NCI-H446 (cell line): Measurements from ENCODE around the gene DHX36.

Source experiments
- DNase-seq, 2 experiments: peaks; one replicate each; lab custom pipeline; 2025; lab: John Stamatoyannopoulos, UW

The DHX36 gene, protein sequence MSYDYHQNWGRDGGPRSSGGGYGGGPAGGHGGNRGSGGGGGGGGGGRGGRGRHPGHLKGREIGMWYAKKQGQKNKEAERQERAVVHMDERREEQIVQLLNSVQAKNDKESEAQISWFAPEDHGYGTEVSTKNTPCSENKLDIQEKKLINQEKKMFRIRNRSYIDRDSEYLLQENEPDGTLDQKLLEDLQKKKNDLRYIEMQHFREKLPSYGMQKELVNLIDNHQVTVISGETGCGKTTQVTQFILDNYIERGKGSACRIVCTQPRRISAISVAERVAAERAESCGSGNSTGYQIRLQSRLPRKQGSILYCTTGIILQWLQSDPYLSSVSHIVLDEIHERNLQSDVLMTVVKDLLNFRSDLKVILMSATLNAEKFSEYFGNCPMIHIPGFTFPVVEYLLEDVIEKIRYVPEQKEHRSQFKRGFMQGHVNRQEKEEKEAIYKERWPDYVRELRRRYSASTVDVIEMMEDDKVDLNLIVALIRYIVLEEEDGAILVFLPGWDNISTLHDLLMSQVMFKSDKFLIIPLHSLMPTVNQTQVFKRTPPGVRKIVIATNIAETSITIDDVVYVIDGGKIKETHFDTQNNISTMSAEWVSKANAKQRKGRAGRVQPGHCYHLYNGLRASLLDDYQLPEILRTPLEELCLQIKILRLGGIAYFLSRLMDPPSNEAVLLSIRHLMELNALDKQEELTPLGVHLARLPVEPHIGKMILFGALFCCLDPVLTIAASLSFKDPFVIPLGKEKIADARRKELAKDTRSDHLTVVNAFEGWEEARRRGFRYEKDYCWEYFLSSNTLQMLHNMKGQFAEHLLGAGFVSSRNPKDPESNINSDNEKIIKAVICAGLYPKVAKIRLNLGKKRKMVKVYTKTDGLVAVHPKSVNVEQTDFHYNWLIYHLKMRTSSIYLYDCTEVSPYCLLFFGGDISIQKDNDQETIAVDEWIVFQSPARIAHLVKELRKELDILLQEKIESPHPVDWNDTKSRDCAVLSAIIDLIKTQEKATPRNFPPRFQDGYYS

DNA sequence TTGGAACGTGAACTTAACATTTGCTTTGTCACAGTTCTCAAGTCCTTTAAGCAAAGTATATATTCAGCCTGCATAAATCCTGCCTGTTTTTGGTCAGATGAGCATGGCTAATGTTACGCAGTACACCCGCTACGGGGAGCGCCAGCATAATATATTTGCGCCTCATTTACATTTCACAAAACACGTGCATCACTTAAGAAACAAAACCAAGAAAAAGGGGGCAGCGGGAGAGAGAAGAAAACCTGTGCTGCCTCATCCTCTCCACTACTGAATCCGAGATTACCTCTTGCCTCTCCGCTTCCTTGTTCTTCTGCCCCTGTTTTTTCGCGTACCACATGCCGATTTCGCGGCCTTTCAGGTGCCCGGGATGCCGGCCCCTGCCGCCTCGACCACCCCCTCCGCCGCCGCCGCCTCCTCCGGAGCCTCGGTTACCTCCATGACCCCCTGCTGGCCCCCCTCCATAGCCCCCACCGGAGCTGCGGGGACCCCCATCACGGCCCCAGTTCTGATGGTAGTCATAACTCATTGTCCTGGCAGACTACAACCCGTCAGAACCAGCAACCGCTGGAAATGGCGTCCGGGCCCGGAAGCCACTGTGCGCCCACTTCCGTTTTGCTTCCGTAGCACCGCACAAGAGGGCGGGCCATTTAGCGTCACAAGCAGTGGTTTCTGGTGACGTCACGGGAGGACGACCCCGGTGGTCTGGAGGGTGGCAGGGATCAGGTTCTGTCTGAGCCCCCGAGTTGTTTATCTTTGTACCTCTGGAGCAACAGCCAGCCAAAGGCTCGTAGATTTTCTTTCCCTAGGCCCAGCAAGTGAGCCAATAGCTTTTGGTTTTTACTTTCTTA lies at the start of gene DHX36:
TSS of gene DHX36 (minus strand) at position 597 of the 848 bp plus-strand sequence. CDS start at position 526, 71 bp downstream.
- DNase-seq: peak; percentile 86 to 95

DNA sequence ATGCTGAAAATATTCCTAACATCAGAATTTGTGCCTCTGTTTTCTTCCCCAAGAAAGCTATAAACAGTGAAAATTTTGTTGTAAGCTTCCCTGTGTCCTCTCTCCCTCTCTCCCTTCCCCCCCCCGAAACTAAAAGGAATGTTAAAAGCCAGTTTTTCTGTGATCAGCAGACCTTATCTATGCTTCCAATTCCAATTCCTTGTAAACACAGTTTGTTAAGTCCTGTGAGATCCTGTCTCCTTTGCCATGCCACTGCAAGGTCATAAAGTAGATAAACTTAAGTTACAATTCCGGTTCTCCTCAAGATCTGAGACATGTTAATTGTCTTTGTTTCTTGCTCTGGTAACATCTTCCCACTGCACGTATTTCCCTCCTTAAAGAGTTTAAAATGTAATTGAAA lies 42.9 kb upstream of the DHX36 start:
- DNase-seq: no peak

DNA sequence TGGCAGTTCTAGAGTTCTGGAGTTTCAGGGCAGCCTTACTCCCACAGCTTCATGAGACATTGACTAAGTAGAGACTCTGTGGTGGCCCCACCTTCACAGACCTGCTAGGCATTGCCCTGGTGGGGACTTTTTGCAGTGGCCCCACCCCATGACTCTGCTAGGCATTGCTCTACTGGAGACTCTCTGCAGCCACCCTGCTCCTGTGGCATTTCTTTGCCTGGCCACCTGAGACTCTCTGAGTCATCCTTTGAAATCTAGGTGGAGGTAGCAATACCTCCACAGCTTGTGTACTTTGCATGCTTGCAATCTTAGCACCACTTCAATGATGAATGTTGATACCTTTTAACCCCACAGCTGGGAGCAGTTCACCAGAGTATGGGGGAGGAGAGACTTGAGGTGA lies 40.6 kb upstream of the DHX36 start:
- no peak for DNase-seq

DNA sequence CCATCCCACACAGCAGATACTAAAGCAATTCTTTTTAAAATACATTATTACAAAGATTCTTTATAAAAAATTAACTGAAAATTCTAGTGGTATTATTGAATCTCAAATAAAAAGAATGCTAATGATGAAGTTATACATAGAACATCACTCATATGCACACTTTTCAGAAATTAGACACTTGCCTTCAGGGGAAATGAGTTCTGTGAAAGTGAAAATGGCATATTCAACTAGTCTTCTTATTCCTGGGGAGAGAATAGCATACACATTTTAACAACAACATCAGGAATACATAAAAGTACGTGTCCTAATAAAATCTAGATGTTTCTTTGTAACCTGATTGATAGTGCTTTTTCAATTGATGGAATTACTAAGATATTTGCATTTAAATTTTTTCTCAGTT lies 36.8 kb upstream of the DHX36 start:
- no peak for DNase-seq

DNA sequence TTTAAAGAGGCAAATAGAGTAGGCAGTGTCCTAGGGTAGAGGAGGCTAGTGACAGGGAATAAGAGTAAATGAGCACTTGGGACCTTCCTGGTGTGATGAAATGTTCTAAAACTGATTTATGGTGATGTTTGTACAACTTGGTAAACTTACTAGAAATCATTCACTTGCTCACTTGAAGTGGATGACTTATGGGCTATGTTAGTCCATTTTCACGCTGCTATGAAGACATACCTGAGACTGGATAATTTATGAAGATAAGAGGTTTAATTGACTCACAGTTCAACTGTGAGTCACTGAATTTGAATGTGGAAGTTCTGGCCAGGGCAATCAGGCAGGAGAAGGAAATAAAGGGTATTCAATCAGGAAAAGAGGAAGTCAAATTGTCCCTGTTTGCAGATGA lies 31.7 kb upstream of the DHX36 start:
- DNase-seq: no peak

DNA sequence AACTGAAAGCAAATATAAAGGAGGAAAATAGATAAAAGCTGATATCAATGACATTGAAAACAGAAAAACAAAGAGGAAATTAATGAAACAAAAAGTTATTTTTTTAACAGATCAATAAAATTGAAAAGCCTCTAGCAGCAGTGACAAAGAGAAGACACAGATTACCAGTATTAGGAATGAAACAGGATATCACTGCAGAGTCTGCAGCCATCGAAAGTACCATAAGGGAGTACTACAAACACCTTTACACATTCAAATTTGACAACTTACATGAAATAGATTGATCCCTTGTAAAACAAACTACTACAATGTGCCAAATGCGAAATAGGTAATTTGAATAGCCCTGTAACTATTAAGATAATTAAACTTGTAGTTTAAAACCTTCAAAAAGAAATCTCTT lies 24.9 kb upstream of the DHX36 start:
- DNase-seq: no peak

DNA sequence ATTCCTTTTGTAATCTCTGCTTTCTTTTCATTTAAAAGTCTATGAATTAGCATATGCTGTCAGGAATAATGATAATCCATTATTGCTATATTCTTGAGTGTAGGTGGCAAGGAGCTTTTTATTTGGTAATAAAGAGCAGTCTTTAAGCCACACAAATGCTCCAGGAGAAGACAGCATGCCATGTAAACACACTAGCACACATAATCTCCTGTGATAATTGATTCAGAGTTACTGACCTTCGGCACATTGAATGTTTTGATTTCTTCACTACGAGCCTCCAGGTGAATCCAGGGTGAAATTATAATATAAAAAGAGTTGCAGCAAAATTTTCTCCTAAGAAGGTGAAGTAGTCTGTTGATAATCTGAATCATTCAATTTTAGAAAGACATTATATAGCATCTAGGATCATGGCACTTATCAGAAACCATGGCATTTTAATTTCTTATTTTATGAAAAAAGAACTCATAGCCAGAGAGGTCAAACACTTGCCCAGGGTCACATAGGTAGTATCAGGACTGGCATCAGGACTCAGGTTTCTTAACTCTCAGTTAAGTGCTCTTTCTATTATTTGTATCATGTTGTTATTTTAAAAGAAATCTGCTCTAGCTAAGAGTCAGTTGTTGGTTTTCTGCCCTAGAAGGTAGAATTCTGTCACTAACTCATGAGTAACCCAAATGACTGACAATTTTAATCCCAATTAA lies 21.3 kb upstream of the DHX36 start:
- no peak for DNase-seq

DNA sequence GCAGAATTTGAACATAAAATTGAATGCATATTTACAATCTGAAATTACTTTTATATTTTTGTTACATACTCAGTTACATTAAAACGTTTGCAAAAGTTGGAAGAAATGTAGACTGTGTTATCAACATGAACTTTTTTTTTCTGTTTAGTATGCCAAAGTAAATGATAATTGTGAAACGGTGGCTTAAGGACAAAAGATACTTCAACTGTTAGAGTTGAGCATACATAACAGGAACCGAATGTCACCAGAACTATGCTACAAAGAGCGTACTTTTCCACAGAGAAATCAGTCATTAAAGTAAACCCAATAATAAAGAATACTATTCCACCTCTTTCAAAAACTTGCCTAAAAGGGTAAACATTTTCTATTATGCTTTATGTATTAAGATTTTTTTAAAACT lies 14.3 kb upstream of the DHX36 start:
- no peak for DNase-seq

DNA sequence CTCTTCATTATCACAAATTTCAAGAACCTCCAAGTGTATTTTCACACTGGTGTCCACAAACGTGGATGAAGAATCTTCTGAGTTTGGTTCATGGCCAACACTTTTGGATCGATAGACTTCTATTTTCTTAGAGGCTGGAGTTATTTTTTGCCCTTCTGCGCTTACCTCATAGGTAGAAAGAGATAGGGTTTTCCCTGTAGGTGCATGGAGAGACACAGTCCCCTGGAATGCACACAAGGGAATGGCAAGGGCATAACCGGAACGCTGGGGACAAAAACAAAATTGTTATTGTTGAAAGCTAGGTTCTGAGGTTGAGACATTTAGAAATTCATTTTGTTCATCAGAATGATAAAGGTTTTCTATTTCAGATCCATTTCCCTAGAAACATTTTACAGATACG lies 13.7 kb upstream of the DHX36 start:
- DNase-seq: no peak

DNA sequence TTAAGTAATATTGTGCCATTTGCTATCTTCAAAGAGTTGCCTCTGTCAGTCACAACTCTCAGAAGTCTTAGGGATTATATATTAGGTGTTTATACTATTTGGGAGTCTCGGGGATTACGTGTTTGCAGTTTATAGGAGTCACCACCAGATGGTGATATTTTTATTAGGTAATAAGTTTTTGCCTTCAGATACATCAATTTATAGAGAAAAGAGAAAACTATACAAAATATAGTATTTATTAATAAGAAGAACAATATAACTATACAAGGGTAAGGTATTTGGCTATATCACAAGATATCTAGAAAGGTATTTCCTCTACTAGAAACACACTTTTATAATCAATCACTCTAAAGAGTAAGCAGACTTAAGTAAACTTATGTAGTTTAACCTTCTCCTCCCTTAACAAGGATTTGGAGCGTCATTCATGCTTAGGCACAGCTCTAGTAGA lies 10.7 kb upstream of the DHX36 start:
- peak; percentile 33 to 42 for DNase-seq

DNA sequence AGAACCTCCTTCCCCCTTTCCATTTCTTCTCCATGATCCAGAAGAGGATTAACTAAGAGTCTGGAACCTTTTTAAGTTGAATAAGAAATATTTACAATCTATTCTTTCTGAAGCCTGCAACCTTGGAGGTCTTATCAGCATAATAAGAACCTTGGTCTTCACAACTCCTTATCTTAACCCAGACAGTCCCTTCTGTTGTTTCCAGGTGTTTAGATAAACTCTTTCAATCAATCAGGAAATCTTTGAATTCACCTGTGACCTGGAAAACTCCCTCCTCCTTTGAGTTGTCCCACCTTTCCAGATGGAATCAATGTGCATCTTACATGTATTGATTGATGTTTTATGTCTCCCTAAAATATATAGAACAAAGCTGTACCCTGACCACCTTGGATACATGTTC lies 3.6 kb upstream of the DHX36 start:
- no peak for DNase-seq

DNA sequence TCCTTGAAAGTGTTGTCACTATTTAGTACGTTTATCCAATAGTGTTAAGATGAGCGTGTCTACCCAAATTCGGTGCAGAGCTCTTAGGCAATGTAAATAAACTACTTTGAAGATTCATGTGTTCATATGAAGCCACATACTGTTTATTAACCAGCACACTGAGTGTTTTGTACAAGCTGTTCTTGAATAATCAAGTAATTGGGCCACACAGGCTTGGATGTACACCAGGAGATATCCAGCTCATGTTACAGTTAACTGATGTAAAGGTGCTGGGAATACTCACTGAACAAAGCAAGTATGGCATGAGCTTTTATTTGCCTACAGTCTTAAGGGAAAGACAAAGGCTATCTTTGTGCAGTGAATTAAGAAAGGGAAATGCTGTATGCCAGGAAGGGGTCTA lies 632 bp upstream of the DHX36 start:
- no peak for DNase-seq

DNA sequence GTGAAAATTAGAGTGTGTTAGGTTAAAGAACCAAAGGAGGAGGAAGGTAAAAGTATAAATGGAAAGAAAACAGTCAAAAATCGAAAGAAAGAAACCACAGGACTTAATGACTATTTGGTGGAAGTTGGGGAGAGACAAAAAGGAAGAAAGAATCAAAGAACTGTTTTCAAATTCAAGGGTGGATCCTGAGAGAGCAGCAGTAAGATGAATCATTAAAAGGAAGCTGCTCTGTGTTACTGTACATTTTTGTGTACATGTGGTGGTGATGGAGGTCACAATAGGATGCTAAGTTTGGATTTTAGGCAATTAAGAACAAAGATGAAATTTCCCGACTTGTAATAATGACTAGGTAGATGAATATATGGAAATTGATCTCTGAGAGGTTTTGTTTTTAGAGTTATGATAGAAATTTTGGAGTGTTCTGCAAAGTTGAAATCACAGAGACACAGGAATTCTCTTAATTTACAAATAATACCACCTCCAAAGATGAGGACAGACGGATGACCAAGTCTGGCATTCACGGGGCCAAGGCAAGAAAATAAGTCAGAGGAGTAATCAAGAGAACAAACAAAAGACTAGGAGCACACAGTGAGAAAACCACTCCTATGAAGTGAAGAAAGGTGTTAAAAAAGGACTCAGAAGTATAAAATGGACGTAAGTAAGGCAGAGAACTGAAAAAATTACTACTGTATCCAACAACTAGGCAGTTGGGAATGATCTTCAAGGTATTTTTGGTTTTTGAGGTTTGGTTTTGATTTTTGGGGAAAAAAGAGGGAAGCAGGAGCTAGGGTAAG lies 7.1 kb downstream of the DHX36 start:
- no peak for DNase-seq

DNA sequence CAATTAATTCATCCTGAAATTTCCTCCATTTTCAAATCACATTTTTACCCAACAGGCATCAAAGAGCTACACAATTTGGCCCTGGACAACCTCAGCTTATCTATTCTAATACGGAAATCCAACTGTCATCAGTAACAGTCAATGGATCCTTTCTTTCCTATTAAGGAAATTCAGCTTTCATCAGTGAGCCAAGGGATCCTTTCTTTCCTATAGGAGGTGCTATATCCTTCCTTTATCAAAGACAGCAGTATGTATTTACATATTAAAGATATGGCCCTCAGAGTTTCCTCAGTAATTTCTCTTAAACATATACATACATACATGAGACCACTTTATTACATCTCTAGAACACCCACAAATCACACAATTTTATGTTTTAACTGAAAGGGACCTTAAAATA lies 10.1 kb downstream of the DHX36 start:
- no peak for DNase-seq

DNA sequence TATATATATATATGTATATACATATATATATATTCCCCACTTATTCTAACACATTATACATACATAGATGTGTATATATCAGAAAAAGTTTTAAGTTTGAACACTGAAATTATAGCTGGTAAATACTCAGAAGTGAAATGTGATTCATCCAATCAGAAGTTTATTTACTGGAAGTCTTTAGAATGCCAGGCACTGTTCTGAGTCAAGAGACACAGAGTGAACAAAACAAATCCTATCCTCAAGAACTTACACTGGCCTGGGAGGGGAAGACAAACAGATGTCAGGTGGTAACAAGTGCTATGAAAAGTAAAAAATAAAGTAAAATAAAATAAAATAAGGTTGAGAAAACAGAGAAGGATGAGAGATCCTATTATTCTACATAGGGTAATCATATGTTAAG lies 13.4 kb downstream of the DHX36 start:
- no peak for DNase-seq

DNA sequence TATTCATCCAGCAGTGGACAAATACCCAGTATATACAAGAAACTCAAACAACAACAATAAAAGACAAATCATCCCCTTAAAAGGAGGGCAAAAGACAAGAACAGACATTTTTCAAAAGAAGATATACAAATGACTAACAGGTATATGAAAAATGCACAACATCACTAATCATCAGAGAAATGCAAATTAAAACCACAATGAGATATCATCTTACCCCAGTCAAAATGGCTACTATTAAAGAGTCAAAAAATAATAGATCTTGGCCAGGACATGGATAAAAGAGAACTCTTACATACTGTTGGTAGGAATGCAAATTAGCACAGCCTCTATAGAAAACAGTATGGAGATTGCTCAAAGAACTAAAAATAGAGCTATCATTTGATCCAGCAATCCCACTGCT lies 16.9 kb downstream of the DHX36 start:
- DNase-seq: no peak

DNA sequence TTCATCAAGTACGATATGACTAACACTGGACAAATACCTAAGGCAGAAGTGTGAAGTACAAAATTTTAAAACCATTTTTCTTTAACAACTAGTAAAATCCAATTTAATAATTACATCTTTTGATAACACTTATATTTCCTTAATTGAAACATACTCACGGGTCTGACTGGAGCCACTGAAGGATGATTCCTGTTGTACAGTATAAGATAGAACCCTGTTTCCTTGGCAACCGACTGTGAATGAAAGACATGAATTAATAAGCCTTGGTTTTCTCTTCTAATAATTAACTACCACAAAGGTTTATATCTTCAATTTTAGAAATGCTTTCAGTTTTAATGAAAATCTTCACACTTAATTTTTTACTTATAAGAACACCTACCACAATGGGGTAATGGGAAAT lies 19.4 kb downstream of the DHX36 start:
- DNase-seq: no peak

DNA sequence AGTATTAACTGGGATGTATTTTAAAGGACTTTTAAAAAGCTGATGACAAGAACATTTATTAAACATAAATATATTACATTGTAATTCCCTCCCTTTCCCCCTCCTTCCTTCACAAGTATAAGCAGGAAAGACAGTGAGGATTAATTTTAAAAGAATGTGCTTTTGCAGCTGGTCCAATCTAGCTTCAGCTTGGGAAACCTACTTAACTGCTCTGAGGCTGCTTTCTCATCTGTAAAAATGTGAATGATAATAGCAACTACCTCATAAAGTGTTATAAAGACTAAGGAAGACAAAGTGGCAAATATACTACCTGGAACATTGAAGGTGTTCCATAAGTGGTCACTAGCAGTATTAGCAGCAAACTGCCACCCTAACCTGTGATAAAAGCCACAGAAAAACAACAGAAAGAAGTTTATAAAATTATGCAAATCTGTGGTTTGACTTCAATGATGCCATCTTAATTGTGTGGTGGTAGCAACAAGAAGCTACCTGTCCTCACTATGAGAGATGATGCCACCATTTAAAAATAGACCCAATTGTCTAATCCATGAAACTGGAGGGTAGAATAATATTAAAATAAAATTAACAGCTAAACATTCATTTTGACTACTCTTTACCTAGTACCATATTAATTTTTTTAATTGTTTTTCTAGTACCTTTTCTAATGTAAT lies 20.0 kb downstream of the DHX36 start:
- no peak for DNase-seq

DNA sequence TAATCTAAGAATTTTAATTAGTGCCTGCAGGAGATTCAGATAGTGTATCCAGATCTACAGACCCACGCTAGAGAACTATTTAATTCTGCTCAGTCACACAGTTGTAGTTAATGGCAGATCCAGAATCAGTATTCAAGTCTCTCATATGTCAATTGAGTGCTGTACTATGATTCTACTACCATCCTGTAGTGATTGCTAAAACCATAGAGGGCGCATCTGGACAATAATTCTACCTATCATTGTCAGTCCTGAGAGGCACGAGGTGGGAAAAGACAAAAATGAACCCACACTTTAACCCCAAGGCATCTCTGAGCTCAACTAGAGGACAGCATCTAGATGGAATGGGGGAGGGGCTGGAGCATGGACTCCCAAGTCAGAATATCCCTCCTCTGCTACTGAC lies 22.7 kb downstream of the DHX36 start:
- DNase-seq: no peak

DNA sequence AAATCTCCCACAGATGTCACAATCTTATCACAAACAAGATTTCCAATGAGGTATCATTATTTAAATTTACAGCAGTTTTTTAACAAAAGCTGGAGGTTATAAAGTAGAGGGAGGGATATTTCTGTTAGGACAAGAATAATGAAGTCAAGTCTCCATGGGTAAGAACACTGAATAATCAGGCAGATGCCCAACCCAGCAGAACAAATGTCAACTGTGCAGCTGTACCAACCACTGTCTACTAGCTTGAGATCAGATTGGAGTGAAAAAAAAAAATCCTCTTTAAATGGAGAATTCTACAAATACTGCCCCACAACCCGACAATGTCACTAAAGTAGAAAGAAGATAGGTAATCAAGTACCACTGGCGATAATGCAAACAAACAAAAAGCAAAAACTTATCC lies 30.3 kb downstream of the DHX36 start:
- DNase-seq: no peak
